ENCODE results near the gene CNIH3. TPM values are rescaled to one million over a fixed set of nuclear protein-coding genes. Genes with fewer than 3 reads are reported as not detected.

The CNIH3 gene
- total RNA-seq, 1 experiment from 2014 or later, result 1.8 TPM

- no peak for ATAC-seq
- DNase-seq (ENCODE audit: low read depth, low spot score), result no peak
- H3K9me3 ChIP-seq (ENCODE audit: control insufficient read depth in 1 of 2, insufficient read depth in 1 of 2, low read depth in 1 of 2, low read length in 2 of 2), result peaks cover 0 to 7% of the 10 kb centered on the region in 2 experiments; a peak in 1 of 4 replicates
- H3K4me1 ChIP-seq (ENCODE audit: control insufficient read depth in 1 of 2, insufficient read depth in 2 of 2, low read length in 2 of 2), result no peaks in the 10 kb centered on the region
- H3K9ac ChIP-seq (ENCODE audit: low read length), result no peak overlapping the region
- no peaks in the 10 kb centered on the region for H4K20me1 ChIP-seq (ENCODE audit: insufficient read depth)
- H3K4me3 ChIP-seq (replicated peaks in 1 of 2; ENCODE audit: low read depth in 1 of 2, low read length in 2 of 2), result no peak overlapping the region
- intact Hi-C loops (cut with micrococcal nuclease), result no loop called here
- H3K79me2 ChIP-seq (ENCODE audit: insufficient read depth, low read length), result no peaks in the 10 kb centered on the region
- RAD21 ChIA-PET (ENCODE audit: low non-redundant PET in 1 of 2, low total read pairs in 2 of 2, uncharacterized antibody in 2 of 2, unreplicated experiment in 2 of 2), result no interaction called here
- no peaks in the 10 kb centered on the region; the same call in 1 of the 2 replicates for H3K27me3 ChIP-seq (ENCODE audit: insufficient read depth, low read length)
- no peak overlapping the region for H3K4me2 ChIP-seq (ENCODE audit: low read length)
- CTCF ChIA-PET, result no interaction called here
- POLR2A ChIA-PET, result no interaction called here
- H2AFZ ChIP-seq (ENCODE audit: low read depth, low read length, poor library complexity, severe bottlenecking), result no peak overlapping the region
- no peaks in the 10 kb centered on the region for H3K9me2 ChIP-seq (ENCODE audit: insufficient read depth)
- no TSS peak for BruUV-seq (replicated peaks)
- H3K27ac ChIP-seq (ENCODE audit: low read depth, low read length), result no peak overlapping the region
- no peaks in the 10 kb centered on the region for H3K36me3 ChIP-seq (ENCODE audit: control insufficient read depth in 1 of 2, insufficient read depth in 2 of 2, low read length in 2 of 2)
- TF ChIP-seq YY1 (IDR thresholded peaks at IDR 0.05; ENCODE audit: extremely low read depth, insufficient replicate concordance, low read depth, low read length) (no peak), RAD21 (IDR thresholded peaks at IDR 0.05; ENCODE audit: low read depth) (no peak), EGR1 (IDR thresholded peaks at IDR 0.05; ENCODE audit: low read depth) (no peak), EZH2 (IDR thresholded peaks at IDR 0.05) (no peak), ZFX (IDR thresholded peaks at IDR 0.05) (no peak)
- TF ChIP-seq, protein P1, sequence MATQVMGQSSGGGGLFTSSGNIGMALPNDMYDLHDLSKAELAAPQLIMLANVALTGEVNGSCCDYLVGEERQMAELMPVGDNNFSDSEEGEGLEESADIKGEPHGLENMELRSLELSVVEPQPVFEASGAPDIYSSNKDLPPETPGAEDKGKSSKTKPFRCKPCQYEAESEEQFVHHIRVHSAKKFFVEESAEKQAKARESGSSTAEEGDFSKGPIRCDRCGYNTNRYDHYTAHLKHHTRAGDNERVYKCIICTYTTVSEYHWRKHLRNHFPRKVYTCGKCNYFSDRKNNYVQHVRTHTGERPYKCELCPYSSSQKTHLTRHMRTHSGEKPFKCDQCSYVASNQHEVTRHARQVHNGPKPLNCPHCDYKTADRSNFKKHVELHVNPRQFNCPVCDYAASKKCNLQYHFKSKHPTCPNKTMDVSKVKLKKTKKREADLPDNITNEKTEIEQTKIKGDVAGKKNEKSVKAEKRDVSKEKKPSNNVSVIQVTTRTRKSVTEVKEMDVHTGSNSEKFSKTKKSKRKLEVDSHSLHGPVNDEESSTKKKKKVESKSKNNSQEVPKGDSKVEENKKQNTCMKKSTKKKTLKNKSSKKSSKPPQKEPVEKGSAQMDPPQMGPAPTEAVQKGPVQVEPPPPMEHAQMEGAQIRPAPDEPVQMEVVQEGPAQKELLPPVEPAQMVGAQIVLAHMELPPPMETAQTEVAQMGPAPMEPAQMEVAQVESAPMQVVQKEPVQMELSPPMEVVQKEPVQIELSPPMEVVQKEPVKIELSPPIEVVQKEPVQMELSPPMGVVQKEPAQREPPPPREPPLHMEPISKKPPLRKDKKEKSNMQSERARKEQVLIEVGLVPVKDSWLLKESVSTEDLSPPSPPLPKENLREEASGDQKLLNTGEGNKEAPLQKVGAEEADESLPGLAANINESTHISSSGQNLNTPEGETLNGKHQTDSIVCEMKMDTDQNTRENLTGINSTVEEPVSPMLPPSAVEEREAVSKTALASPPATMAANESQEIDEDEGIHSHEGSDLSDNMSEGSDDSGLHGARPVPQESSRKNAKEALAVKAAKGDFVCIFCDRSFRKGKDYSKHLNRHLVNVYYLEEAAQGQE (IDR thresholded peaks at IDR 0.05; ENCODE audit: low read depth), result no peak
These were observed 139.5 kb downstream of the CNIH3 start for GRCh38 chr1:224755586-224755985.

DNA sequence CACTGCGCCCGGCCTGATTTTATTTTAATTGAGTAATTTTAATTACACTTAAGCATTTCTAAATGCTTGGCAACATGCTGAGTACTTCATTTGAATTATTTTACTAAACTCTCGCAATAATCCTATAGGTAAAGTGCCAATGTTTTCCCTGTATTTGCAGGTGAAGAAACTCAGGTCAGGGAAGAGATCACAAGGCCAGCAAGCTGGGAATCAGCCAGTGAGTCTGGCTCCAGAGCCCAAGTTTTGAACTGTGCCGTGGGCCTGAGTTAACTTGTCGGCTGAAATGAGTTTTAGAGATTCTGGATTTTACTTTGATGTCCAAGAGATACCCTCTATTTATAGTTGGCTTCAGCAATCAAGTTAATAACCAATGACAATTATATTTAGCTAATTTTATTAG is 141.4 kb downstream of the CNIH3 start:
- Histone ChIP-seq H3K27ac (ENCODE audit: low read depth, low read length) (no peak overlapping the region), H3K27me3 (ENCODE audit: insufficient read depth, low read length) (no peaks in the 10 kb centered on the region; the same call in 1 of the 2 replicates), H3K36me3 (ENCODE audit: control insufficient read depth in 1 of 2, insufficient read depth in 2 of 2, low read length in 2 of 2) (no peaks in the 10 kb centered on the region), H3K4me2 (ENCODE audit: low read length) (no peak overlapping the region), H4K20me1 (ENCODE audit: insufficient read depth) (no peaks in the 10 kb centered on the region), H3K79me2 (ENCODE audit: insufficient read depth, low read length) (no peaks in the 10 kb centered on the region), H3K9me2 (ENCODE audit: insufficient read depth) (no peaks in the 10 kb centered on the region), H3K9ac (ENCODE audit: low read length) (no peak overlapping the region), H3K4me3 (replicated peaks in 1 of 2; ENCODE audit: low read depth in 1 of 2, low read length in 2 of 2) (no peak overlapping the region), H3K9me3 (ENCODE audit: control insufficient read depth in 1 of 2, insufficient read depth in 1 of 2, low read depth in 1 of 2, low read length in 2 of 2) (peaks cover 0 to 7% of the 10 kb centered on the region in 2 experiments; a peak in 1 of 4 replicates), H3K4me1 (ENCODE audit: control insufficient read depth in 1 of 2, insufficient read depth in 2 of 2, low read length in 2 of 2) (no peaks in the 10 kb centered on the region), H2AFZ (ENCODE audit: low read depth, low read length, poor library complexity, severe bottlenecking) (no peak overlapping the region)
- BruUV-seq (replicated peaks), result no TSS peak
- DNase-seq (ENCODE audit: low read depth, low spot score) (no peak), ATAC-seq (no peak)
- ChIA-PET POLR2A (no interaction called here), CTCF (no interaction called here), RAD21 (ENCODE audit: low non-redundant PET in 1 of 2, low total read pairs in 2 of 2, uncharacterized antibody in 2 of 2, unreplicated experiment in 2 of 2) (no interaction called here)
- intact Hi-C loops (cut with micrococcal nuclease), result no loop called here
- TF ChIP-seq EZH2 (IDR thresholded peaks at IDR 0.05) (no peak), TCF7L2 (IDR thresholded peaks at IDR 0.05; ENCODE audit: borderline replicate concordance, extremely low read depth, insufficient read depth, insufficient read length) (no peak), ZFX (IDR thresholded peaks at IDR 0.05) (no peak), MAX (IDR thresholded peaks at IDR 0.05) (no peak), POLR2AphosphoS5 (IDR thresholded peaks at IDR 0.05; ENCODE audit: low read depth, low read length) (no peak), ZNF274 (IDR thresholded peaks at IDR 0.05; ENCODE audit: low read depth, low read length) (no peak), EGR1 (IDR thresholded peaks at IDR 0.05; ENCODE audit: low read depth) (no peak), ZBTB33 (IDR thresholded peaks at IDR 0.05; ENCODE audit: extremely low read depth, insufficient replicate concordance, low read length) (no peak), ELF1 (IDR thresholded peaks at IDR 0.05; ENCODE audit: borderline replicate concordance, low read depth) (no peak), SIN3A (IDR thresholded peaks at IDR 0.05; ENCODE audit: low read depth) (no peak), FOSL1 (IDR thresholded peaks at IDR 0.05; ENCODE audit: low read depth) (no peak), CEBPB (IDR thresholded peaks at IDR 0.05; ENCODE audit: low read depth) (no peak), CBX3 (IDR thresholded peaks at IDR 0.05; ENCODE audit: low read depth) (no peak)

Data from HCT116 (cell line).